HG03196 (cell line): ENCODE data around the gene CDK13.
"Not testable (repeated sequence)": the region's sequence is repeated elsewhere in the genome, so short reads cannot be mapped to it uniquely, and the experiment has no call there.

Experiments used
- ATAC-seq: cut with Tn5 transposase; IDR thresholded peaks from one replicate; pipeline ENCODE4 v1.9.1; 2021; ENCODE audit not compliant: unreplicated experiment

CDK13 gene

DNA sequence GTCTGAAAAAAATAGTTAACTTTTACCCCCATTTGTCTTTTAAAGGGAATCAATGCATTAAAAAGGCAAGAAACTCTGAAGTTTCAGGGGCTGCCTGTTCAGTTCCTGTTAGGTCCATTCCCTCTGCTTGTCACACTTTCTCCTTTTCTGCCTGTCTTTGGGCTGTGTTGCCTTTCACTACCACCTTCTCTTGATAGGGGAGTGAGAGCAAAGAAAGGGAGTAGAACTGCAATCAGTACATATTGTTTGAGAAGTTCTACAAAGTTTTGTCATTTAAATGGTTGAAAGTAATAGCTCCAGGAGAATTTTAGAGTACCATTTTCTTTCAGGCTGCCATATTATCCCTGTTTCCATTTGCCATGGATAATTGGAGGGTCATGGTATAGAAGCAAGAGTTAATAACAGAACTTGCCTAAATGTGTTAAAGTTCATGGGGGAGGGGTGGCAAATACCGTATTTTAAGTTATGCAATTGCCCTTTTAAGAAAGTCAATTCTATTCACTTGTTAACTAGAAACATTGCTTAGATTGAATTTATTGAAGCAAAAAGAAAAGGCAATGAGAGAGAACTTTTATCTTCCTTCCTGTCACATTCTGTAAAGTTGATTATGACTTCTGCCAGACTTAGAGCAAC lies 145.8 kb downstream of the CDK13 start:
- ATAC-seq = no peak

DNA sequence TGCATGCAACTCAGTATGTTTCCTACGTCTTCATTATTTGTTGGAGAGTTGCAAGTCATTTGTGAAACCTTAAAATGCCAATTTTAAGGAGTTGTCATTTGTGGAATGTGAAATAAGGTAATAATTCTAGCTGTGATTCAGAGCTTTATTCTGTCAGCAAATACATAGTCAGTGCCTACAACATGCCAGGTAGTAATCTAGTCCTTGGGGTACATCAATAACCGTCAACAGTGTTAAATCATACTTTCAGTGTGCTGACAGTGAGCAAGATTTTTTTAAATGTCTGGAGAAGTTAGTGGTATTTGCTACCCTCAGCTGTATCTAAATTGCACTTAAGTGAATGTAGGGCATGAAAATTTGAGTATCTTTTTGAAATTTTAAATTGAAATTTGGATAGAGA lies 147.7 kb downstream of the CDK13 start:
- ATAC-seq = no peak

DNA sequence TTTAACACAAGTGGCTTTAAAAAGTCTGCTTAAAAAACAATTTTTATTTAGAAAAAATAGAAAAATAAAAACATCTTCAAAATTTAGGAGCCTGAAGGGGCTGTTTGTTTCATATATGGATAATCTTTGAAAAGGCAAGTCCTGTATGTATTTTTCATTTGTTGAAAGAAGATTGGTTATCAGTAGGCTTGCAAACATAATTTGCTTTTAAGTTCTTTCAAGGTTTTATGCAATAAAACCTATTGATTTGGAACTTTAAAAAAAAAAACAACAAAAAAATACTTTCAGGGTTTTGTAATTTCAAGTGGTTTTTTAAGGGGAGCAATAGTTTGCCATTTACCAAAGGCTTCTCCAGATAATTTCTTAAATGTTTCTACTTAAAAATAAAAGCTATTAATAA lies 148.8 kb downstream of the CDK13 start:
- no peak for ATAC-seq

DNA sequence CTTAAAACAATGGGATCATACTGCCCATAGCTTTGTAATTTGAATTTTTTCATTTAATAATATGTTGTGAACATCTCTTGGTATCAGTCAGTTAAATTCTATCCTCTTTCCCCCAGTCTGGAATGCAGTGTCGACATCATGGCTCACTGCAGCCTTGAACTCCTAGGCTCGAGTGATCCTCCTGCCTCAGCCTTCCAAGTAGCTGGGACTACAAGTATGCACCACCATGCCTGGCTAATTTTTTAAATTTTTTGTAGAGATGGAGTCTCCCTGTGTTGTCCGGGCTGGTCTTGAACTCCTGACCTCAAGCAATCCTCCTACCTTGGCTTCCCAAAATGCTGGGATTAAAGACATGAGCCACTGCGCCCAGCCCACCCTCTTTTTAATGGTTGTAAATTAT lies 149.8 kb downstream of the CDK13 start:
- ATAC-seq = no peak

DNA sequence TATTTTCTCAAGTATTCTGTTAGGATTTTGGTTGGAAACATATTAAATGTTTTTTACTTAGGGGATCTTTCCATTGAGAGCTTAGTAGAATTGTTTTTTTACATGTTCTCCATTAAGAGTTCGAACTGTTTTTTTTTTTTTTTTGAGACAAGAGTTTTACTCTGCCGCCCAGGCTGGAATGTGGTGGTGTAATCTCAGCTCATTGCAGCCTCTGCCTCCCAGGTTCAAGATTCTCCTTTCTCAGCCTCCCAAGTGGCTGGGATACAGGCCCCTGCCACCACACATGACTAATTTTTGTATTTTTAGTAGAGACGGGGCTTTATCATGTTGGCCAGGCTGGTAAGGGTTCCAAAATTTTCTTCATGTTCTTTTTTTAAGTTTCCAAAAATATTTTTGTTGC lies 151.1 kb downstream of the CDK13 start:
- no peak for ATAC-seq

DNA sequence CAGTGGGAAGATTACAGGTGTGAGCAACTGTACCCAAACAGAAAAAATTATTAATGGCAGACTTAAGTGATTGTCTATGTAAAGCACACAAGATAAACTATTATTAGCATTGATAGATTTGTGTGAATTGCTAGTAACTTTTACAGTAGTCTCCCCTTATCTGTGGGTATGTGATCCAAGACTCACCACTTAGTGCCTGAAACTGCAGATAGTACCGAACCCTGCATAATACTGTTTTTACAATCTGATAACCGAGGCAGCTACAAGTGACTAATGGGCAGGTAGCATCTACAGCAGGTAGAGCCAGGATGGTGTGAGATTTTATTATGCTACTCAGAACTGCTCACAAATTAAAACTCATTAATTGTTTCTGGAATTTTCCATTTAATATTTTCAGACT lies 152.8 kb downstream of the CDK13 start:
- ATAC-seq = no peak

GRCh38 chr7:40105879-40106473 lies 155.9 kb downstream of the CDK13 start:
- no peak for ATAC-seq

DNA sequence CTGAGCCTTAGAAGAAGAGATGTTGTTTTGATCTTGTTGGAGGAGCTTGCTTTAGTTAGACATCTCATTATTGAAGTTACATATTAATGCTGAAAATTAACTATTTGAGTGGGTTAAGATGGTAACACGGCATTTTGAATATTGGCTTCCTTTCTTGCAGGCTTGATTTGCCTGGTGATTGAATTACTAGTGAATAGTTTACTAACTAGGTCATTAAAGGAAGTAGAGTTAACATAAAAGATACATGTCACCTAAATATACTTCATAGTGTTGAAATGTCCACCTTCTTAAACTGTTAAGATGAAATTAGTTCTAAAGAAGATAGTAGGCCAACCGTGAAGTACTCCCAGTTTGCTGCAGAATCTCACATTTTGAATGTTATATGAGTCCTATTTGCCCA lies 165.9 kb downstream of the CDK13 start:
- no peak for ATAC-seq

DNA sequence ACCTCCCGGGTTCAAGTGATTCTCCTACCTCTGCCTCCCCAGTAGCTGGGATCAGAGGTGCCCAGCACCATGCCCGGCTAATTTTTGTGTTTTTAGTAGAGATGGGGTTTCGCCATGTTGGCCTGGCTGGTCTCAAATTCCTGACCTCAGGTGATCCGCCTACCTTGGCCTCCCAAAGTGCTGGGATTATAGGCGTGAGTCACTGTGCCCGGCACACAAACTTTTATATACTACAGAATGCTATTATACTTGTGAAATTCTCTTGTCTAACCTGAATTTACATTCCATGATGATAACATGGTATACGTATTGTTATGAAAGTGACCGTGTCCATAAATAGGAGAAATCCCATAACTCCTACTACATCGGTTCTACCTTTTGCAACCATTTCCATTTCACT lies 167.1 kb downstream of the CDK13 start:
- not testable (repeated sequence) for ATAC-seq

- not testable (repeated sequence) for ATAC-seq
Measured at GRCh38 chr7:40118201-40118600, 168.1 kb downstream of the CDK13 start.

DNA sequence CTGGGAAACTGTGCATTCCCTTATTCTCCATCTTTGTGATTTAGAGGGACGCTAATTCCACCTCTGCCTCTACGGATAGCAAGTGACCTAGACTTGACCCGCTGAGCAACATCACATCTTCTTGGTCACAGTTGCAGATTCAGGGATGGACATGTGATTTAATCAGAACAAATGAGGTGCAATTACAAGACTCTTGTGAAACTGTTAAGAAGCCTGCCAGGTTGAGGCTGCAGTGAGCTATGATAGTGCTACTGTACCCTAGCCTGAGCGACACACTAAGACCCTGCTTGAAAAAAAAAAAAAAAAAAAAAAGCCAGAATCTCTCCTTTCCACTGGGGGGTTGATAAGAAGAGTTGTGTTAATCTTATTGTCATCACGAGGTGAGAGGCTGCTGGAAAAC lies 170.0 kb downstream of the CDK13 start:
- no peak for ATAC-seq

DNA sequence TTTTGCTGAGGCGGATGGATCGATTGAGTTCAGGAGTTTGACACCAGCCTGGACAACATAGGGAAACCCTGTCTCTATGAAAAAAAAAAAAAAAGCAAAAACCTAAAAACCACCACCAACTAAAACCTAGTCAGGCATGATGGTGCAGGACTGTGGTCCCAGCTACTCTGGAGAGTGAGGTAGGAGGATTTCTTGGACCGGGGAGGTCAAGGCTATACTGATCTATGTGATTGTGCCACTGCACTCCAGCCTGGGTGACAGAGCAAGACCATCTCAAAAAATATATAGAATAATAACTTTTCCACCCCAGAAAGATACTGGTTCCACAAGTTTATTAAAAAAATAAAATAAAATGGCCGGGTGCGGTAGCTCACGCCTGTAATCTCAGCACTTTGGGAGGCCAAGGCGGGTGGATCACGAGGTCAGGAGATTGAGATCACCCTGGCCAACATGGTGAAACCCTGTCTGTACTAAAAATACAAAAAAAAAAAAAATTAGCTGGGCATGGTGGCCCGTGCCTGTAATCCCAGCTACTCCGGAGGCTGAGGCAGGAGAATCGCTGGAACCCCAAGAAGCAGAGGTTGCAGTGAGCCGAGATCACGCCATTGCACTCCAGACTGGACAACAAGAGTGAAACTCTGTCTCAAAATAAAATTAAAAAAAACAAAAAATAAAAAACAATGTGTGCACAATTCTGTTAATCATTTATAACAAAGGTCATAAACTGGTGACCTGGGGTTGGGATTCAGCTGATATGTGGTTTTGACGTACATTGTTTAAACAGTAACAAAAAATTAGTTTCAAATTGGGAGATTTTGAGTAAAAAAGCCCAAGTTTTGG lies 172.3 kb downstream of the CDK13 start:
- ATAC-seq = not testable (repeated sequence)

GRCh38 chr7:40122940-40123254 lies 172.8 kb downstream of the CDK13 start:
- no peak for ATAC-seq

DNA sequence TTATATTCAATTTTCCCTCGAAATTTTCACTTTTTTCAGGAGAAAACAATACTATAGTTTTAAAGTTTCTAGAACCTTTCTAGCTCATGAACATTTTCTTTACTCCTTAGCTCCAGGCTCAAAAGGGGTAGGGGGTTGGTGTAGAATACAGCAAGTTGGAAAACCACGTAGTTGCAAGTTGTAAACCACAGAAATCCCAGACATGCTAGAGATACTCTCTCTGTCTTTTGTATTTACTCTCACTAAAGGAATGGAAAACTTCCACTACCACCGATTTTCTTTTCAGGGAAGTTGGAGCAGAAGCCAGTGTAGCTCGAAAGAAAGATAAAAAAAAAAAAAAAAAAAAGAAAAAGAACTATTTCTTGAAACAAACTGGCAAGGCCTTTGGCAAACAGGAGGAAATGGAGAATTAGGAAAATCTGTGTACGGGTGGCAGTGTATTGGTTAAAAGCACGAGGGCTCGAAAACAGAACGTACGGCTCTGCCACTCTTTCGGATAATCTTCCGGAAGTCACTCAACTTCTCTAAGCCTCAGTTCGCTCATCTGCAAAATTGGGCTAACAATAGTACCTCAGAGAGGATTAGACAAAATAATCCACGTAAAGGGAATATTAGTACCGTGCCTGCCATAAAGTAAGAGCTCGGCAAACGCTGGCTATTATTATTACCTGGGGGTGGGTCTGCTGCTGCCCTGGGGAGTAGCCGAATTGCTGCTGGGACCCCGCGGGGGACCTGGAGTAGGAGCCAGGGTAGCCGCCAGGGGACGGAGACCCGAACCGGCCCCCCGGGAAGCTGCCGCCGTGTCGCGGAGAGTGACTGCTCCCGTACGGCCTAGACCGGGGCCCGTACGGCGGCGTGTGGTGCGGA lies 183.7 kb downstream of the CDK13 start:
- peak; percentile 5 for ATAC-seq

DNA sequence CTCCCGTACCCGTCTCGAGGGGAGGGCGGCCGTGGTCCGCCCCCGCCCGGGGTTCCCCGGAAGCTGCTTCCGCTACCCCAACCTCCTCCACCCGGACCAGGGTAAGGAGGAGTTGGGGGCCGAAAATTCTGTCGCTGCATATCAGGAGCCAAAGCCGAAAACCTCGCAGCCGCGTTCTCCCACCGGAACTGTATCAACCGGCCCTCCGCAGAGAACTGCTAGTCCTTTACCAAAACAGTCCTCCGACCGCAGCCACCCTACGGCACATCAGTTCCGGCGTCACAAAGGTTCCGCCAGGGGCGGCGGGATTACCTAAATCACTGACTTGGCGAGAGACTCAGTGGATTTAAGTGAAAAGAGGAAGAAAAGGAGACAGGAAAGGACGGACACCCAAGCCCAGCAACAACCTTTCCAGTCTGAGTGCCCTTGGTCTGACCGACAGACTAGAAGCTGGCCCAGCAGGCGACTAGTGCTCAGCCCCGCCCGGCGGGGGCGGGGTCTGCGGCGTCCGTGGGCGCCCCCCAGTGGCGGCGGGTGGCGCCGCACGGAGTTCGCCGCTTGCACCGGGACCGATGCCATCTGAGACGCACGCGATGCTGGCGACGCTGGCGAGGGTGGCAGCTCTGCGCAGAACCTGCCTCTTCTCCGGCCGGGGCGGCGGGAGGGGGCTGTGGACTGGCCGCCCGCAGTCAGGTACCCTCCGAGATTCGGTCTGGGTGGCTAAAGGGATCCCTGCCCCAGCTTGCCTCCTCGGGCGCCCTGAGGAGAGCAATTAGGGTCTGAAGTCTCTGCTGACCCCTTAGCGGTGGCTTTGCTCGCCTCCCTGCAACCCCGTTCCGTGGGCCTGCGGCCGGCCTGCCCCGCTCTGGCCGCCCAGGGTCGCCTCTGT lies 184.6 kb downstream of the CDK13 start, which contains the start of the genes MPLKIP and SUGCT:
Gene MPLKIP, minus strand, starts transcription at position 195 of the 889 bp plus-strand sequence. Its CDS starts 55 bp downstream, at position 140.
Gene SUGCT, plus strand, starts transcription at position 578 of the 889 bp plus-strand sequence.
- ATAC-seq = peak; percentile 93

DNA sequence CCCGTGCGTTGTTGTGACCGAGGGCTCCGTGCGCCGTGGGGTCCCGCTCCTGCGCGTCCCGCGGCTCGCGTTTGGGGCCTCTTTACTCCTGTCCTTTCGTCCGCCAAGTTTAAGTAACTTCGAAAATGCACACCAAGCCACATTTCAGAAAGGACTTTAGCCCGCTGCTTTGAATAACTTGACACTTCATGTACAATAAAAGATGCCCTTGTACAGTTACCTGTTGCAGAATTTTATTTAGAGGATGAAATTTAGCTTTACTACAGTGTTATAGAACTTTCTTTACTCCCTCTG lies 185.2 kb downstream of the CDK13 start:
- no peak for ATAC-seq

DNA sequence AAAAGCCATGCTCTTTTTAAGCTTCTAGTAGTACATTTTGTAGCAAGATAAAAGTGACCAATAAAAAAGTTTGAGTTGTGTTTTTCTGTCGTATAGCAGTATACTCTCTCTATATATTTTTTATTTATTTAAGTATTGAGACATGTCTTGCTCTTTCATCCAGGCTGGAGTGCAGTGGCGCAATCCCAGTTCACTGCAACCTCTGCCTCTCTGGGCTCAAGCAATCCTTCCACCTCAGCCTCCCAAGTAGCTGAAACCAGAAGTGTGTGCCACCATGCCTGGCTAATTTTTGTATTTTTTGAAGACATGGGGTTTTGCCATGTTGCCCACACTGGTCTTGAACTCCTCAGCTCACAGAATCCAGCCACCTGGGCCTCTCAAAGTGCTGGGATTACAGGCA lies 187.5 kb downstream of the CDK13 start:
- ATAC-seq = no peak

DNA sequence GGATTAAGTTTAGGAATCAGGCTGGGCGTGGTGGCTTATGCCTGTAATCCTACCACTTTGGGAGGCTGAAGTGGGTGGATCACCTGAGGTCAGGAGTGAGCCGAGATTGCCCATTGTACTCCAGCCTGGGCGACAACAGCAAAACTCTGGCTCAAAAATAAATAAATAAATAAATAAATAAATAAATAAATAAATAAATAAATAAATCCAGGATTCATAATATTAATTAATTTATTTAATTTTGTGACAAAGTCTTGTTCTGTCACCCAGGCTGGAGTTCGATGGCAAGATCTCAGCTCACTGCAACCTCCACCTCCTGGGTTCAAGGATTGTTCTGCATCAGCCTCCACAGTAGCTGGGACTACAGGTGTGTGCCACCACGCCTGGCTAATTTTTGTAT lies 188.9 kb downstream of the CDK13 start:
- ATAC-seq = no peak

GRCh38 chr7:40139891-40140290 lies 189.8 kb downstream of the CDK13 start:
- ATAC-seq = not testable (repeated sequence)

DNA sequence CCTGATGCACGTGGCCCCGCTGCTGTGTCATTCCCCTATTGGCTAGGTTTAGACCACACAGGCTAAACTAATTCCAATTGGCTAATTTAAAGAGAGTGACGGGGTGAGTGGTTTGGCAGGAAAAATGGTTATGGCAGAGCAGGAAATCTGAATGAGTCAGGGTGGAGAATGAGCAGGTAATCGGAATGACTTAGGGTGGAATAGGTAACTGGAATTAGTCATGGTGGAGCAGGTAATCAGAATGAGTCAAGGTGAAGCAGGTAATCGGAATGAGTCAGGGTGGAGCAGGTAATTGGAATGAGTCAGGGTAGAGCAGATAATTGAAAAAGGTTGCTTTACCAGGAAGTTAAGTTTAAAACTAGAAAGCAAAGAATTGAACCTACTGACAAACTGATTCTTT lies 191.9 kb downstream of the CDK13 start:
- not testable (repeated sequence) for ATAC-seq
